GM23338 (cell line): ENCODE data around the gene COA8.

Experiments used
- CREB1 ChIP-seq: fragments of 250-450 bp; sonication (Bioruptor Pico); IDR thresholded peaks from 2 replicates; pipeline ENCODE4 v1.5.0; 2020; ENCODE audit warnings: low read depth, mild to moderate bottlenecking, moderate library complexity
- CTCF ChIP-seq, 2 experiments: fragments of 200-600 bp in 1 of 2; sonication (generic) in 1 of 2; conservative IDR thresholded peaks; 2 replicates each; pipeline versions ENCODE4 v1.5.1 to v1.6.1; 2016 to 2017; ENCODE audit warnings: antibody characterized with exemption in 2 of 2, low read depth in 2 of 2, mild to moderate bottlenecking in 2 of 2, moderate library complexity in 1 of 2
- EZH2 ChIP-seq: fragments of 200-600 bp; sonication (generic); IDR thresholded peaks from one replicate; pipeline ENCODE4 v1.8.0; 2017; ENCODE audit warnings: antibody characterized with exemption, mild to moderate bottlenecking, low read depth; ENCODE audit not compliant: unreplicated experiment
- EZH2phosphoT487 ChIP-seq: fragments of 200-600 bp; sonication (generic); IDR thresholded peaks from one replicate; pipeline ENCODE4 v1.8.1; 2018; ENCODE audit warnings: antibody characterized with exemption; ENCODE audit not compliant: unreplicated experiment
- POLR2AphosphoS5 ChIP-seq: IDR thresholded peaks from 2 replicates; pipeline ENCODE4 v1.6.1; 2016; ENCODE audit warnings: antibody characterized with exemption, low read depth
- REST ChIP-seq: IDR thresholded peaks from one replicate; pipeline ENCODE4 v1.6.1; 2018; ENCODE audit warnings: antibody characterized with exemption; ENCODE audit not compliant: unreplicated experiment
- ZNF114 ChIP-seq: fragments of 250-450 bp; sonication (Bioruptor Pico); IDR thresholded peaks from 2 replicates; pipeline ENCODE4 v1.5.0; 2020; ENCODE audit warnings: mild to moderate bottlenecking, moderate library complexity

GRCh38 chr14:103545219-103545914 lies 17.4 kb upstream of the COA8 start:
- TF ChIP-seq CTCF (conservative IDR thresholded peaks at IDR 0.05; ENCODE audit: low read depth in 2 of 2): no peak
- TF ChIP-seq EZH2: no peak
- no peak for TF ChIP-seq EZH2phosphoT487
- TF ChIP-seq REST: no peak
- TF ChIP-seq POLR2AphosphoS5: no peak
- no peak for TF ChIP-seq CREB1
- TF ChIP-seq ZNF114: no peak
